HCT116 (cell line): ENCODE measurements around the gene BPIFA1. TPM values are rescaled to one million over a fixed set of nuclear protein-coding genes. Genes with fewer than 3 reads are reported as not detected.

Source experiments
- ATAC-seq: fragments of 200-7000 bp; cut with Tn5 transposase; 2 replicates; pipeline ENCODE4 v1.9.1; 2020; ENCODE audit warnings: mild to moderate bottlenecking, moderate library complexity
- BruUV-seq: library from RNA; stranded (reverse); fragments of 400-500 nt; replicated peaks from 2 replicates; lab custom pipeline; 2021; lab: Mats Ljungman, UMichigan
- CTCF ChIA-PET: fragments of 300-600 bp; sonication (Branson Sonifier 250); formaldehyde crosslinking; loops from one replicate; lab custom pipeline; 2021; ENCODE audit warnings: antibody characterized with exemption; lab: Charles Lee
- POLR2A ChIA-PET: fragments of 300-600, 350-600 bp; sonication (Branson Sonifier 250); formaldehyde crosslinking; loops from one replicate; lab custom pipeline; 2021; ENCODE audit warnings: antibody characterized with exemption; lab: Charles Lee
- RAD21 ChIA-PET, 2 experiments: fragments of 300-600 bp; sonication (Branson Sonifier 250); formaldehyde crosslinking; loops; one replicate each; lab custom pipeline; 2023; ENCODE audit warnings: low total read pairs in 2 of 2; ENCODE audit not compliant: uncharacterized antibody in 2 of 2, unreplicated experiment in 2 of 2, low non-redundant PET in 1 of 2; lab: Charles Lee
- DNase-seq: peaks from one replicate; pipeline ENCODE4 v3.0.0-alpha.2; 2010; ENCODE audit warnings: low read depth, low spot score
- H2AFZ ChIP-seq: fragments of 200-600 bp; shearing (Covaris generic), sonication (generic); 2 replicates; pipeline ENCODE4 v1.6.1; 2017; ENCODE audit warnings: low read depth, mixed run types, mixed read lengths, antibody characterized with exemption, low read length; ENCODE audit not compliant: poor library complexity, severe bottlenecking
- H3K27ac ChIP-seq: 2 replicates; pipeline ENCODE4 v1.5.1; 2012; ENCODE audit warnings: low read depth, low read length
- H3K27me3 ChIP-seq: fragments of 200-600 bp; sonication (generic); 2 replicates; pipeline ENCODE4 v1.6.1; 2016; ENCODE audit warnings: mixed run types, low read length, mixed read lengths; ENCODE audit not compliant: insufficient read depth
- H3K36me3 ChIP-seq, 2 experiments: fragments of 200-500 bp in 1 of 2; fragments of 200-600 bp in 1 of 2; sonication (Bioruptor generic) in 1 of 2; sonication (generic) in 1 of 2; 2 replicates each; pipeline versions ENCODE4 v1.5.1 to v1.6.1; 2014 to 2016; ENCODE audit warnings: low read length in 2 of 2, inconsistent platforms in 1 of 2, mixed read lengths in 1 of 2, mixed run types in 1 of 2; ENCODE audit not compliant: insufficient read depth in 2 of 2, control insufficient read depth in 1 of 2
- H3K4me1 ChIP-seq, 2 experiments: fragments of 200-600 bp in 1 of 2; sonication (generic) in 1 of 2; 2 replicates each; pipeline versions ENCODE4 v1.5.1 to v1.6.1; 2012 to 2017; ENCODE audit warnings: low read length in 2 of 2, inconsistent platforms in 1 of 2, mild to moderate bottlenecking in 1 of 2, mixed read lengths in 1 of 2, mixed run types in 1 of 2, moderate library complexity in 1 of 2; ENCODE audit not compliant: insufficient read depth in 2 of 2, control insufficient read depth in 1 of 2
- H3K4me2 ChIP-seq: fragments of 200-600 bp; sonication (generic); 2 replicates; pipeline ENCODE4 v1.6.1; 2017; ENCODE audit warnings: mixed run types, low read length, mixed read lengths
- H3K4me3 ChIP-seq, 2 experiments: fragments of 200-600 bp in 1 of 2; sonication (generic) in 1 of 2; replicated peaks in 1 of 2; 2 replicates each; pipeline ENCODE4 v1.5.1; 2011 to 2016; ENCODE audit warnings: low read length in 2 of 2, control low read depth in 1 of 2, low read depth in 1 of 2, mild to moderate bottlenecking in 1 of 2, mixed read lengths in 1 of 2, mixed run types in 1 of 2
- H3K79me2 ChIP-seq: fragments of 200-600 bp; sonication (generic); 2 replicates; pipeline ENCODE4 v1.6.1; 2017; ENCODE audit warnings: mild to moderate bottlenecking, mixed run types, low read length, moderate library complexity, mixed read lengths; ENCODE audit not compliant: insufficient read depth
- H3K9ac ChIP-seq: fragments of 200-600 bp; sonication (generic); 2 replicates; pipeline ENCODE4 v1.6.1; 2016; ENCODE audit warnings: low read length, mixed read lengths
- H3K9me2 ChIP-seq: fragments of 200-600 bp; sonication (generic), shearing (Covaris generic); 2 replicates; pipeline ENCODE4 v1.6.1; 2017; ENCODE audit warnings: mixed run types, mild to moderate bottlenecking, moderate library complexity; ENCODE audit not compliant: insufficient read depth
- H3K9me3 ChIP-seq, 2 experiments: fragments of 200-500 bp in 1 of 2; fragments of 200-600 bp in 1 of 2; sonication (Bioruptor generic) in 1 of 2; sonication (generic) in 1 of 2; 2 replicates each; pipeline ENCODE4 v1.6.1; 2014 to 2017; ENCODE audit warnings: low read length in 2 of 2, mixed read lengths in 2 of 2, inconsistent platforms in 1 of 2, low read depth in 1 of 2, mild to moderate bottlenecking in 1 of 2, mixed run types in 1 of 2, moderate library complexity in 1 of 2; ENCODE audit not compliant: control insufficient read depth in 1 of 2, insufficient read depth in 1 of 2
- H4K20me1 ChIP-seq: fragments of 200-600 bp; sonication (generic), shearing (Covaris generic); 2 replicates; pipeline ENCODE4 v1.6.1; 2017; ENCODE audit warnings: mixed run types, mild to moderate bottlenecking, moderate library complexity; ENCODE audit not compliant: insufficient read depth
- ATF3 ChIP-seq: IDR thresholded peaks from 2 replicates; pipeline ENCODE4 v1.6.1; 2012
- CBX3 ChIP-seq: IDR thresholded peaks from 2 replicates; pipeline ENCODE4 v1.6.1; 2012; ENCODE audit warnings: low read depth
- CEBPB ChIP-seq: IDR thresholded peaks from 2 replicates; pipeline ENCODE4 v1.6.1; 2012; ENCODE audit warnings: low read depth
- EGR1 ChIP-seq: IDR thresholded peaks from 2 replicates; pipeline ENCODE4 v1.6.1; 2012; ENCODE audit warnings: low read depth
- ELF1 ChIP-seq: IDR thresholded peaks from 2 replicates; pipeline ENCODE4 v1.6.1; 2012; ENCODE audit warnings: low read depth, borderline replicate concordance
- EZH2 ChIP-seq: fragments of 200-600 bp; sonication (generic); IDR thresholded peaks from 2 replicates; pipeline ENCODE4 v1.6.1; 2017; ENCODE audit warnings: antibody characterized with exemption, mixed run types
- EZH2phosphoT487 ChIP-seq: fragments of 200-600 bp; IDR thresholded peaks from 2 replicates; pipeline ENCODE4 v1.6.1; 2018; ENCODE audit warnings: antibody characterized with exemption, borderline replicate concordance
- FOSL1 ChIP-seq: IDR thresholded peaks from 2 replicates; pipeline ENCODE4 v1.6.1; 2012; ENCODE audit warnings: low read depth
- JUND ChIP-seq: IDR thresholded peaks from 2 replicates; pipeline ENCODE4 v1.6.1; 2012
- POLR2A ChIP-seq: IDR thresholded peaks from 2 replicates; pipeline ENCODE4 v1.7.0; 2011; ENCODE audit warnings: borderline replicate concordance; ENCODE audit not compliant: insufficient read depth, insufficient read length; ENCODE audit errors: extremely low read depth
- POLR2AphosphoS5 ChIP-seq: IDR thresholded peaks from 2 replicates; pipeline ENCODE4 v1.6.1; 2011; ENCODE audit warnings: mild to moderate bottlenecking, low read depth, low read length, moderate library complexity
- RAD21 ChIP-seq: IDR thresholded peaks from 2 replicates; pipeline ENCODE4 v1.6.1; 2012; ENCODE audit warnings: low read depth, mild to moderate bottlenecking
- SP1 ChIP-seq: IDR thresholded peaks from 2 replicates; pipeline ENCODE4 v1.6.1; 2012; ENCODE audit warnings: low read depth
- SRF ChIP-seq: IDR thresholded peaks from 2 replicates; pipeline ENCODE4 v1.6.1; 2012; ENCODE audit warnings: low read depth
- TCF7L2 ChIP-seq: IDR thresholded peaks from 2 replicates; pipeline ENCODE4 v1.7.0; 2011; ENCODE audit warnings: borderline replicate concordance, inconsistent platforms; ENCODE audit not compliant: insufficient read depth, insufficient read length; ENCODE audit errors: extremely low read depth
- YY1 ChIP-seq: IDR thresholded peaks from 2 replicates; pipeline ENCODE4 v1.6.1; 2011; ENCODE audit warnings: low read length, low read depth, moderate library complexity, mild to moderate bottlenecking; ENCODE audit not compliant: insufficient replicate concordance; ENCODE audit errors: extremely low read depth
- ZNF274 ChIP-seq: fragments of 200-500 bp; sonication (Bioruptor generic); IDR thresholded peaks from 2 replicates; pipeline ENCODE4 v1.6.1; 2014; ENCODE audit warnings: mild to moderate bottlenecking, low read depth, low read length, inconsistent platforms
- intact Hi-C: fragments of 100-400 bp; cut with micrococcal nuclease; formaldehyde crosslinking; loops from 2 replicates; pipeline ENCODE4 v1.10.0; 2022
- total RNA-seq: library from RNA; stranded (reverse); gene quantifications from one replicate; pipeline ENCODE4 v1.2.1, GENCODE V29; 2021; ENCODE audit not compliant: unreplicated experiment
- TF ChIP-seq, protein P1 (sequence below): IDR thresholded peaks from 2 replicates; pipeline ENCODE4 v1.6.1; 2012; ENCODE audit warnings: low read depth
- TF ChIP-seq, protein P2 (sequence below): IDR thresholded peaks from 2 replicates; pipeline ENCODE4 v1.6.1; 2012

Gene BPIFA1
- total RNA-seq, 1 experiment from 2014 or later, result not detected

- POLR2A ChIA-PET, result no interaction called here
- no peak for DNase-seq
- Histone ChIP-seq H3K4me1 (no peaks in the 10 kb centered on the region), H3K9me2 (no peaks in the 10 kb centered on the region), H3K79me2 (no peaks in the 10 kb centered on the region), H3K9me3 (no peaks in the 10 kb centered on the region), H3K4me2 (no peak overlapping the region), H3K27me3 (peaks cover 25% of the 10 kb centered on the region), H4K20me1 (no peaks in the 10 kb centered on the region), H3K27ac (no peak overlapping the region), H3K4me3 (no peak overlapping the region), H3K9ac (no peak overlapping the region), H2AFZ (no peak overlapping the region), H3K36me3 (no peaks in the 10 kb centered on the region)
- CTCF ChIA-PET, result no interaction called here
- TF ChIP-seq SRF, result no peak
- TF ChIP-seq SP1, result no peak
- TF ChIP-seq JUND, result no peak
- TF ChIP-seq, protein P1, sequence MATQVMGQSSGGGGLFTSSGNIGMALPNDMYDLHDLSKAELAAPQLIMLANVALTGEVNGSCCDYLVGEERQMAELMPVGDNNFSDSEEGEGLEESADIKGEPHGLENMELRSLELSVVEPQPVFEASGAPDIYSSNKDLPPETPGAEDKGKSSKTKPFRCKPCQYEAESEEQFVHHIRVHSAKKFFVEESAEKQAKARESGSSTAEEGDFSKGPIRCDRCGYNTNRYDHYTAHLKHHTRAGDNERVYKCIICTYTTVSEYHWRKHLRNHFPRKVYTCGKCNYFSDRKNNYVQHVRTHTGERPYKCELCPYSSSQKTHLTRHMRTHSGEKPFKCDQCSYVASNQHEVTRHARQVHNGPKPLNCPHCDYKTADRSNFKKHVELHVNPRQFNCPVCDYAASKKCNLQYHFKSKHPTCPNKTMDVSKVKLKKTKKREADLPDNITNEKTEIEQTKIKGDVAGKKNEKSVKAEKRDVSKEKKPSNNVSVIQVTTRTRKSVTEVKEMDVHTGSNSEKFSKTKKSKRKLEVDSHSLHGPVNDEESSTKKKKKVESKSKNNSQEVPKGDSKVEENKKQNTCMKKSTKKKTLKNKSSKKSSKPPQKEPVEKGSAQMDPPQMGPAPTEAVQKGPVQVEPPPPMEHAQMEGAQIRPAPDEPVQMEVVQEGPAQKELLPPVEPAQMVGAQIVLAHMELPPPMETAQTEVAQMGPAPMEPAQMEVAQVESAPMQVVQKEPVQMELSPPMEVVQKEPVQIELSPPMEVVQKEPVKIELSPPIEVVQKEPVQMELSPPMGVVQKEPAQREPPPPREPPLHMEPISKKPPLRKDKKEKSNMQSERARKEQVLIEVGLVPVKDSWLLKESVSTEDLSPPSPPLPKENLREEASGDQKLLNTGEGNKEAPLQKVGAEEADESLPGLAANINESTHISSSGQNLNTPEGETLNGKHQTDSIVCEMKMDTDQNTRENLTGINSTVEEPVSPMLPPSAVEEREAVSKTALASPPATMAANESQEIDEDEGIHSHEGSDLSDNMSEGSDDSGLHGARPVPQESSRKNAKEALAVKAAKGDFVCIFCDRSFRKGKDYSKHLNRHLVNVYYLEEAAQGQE, result no peak
- TF ChIP-seq EZH2, result no peak
- no peak for TF ChIP-seq EGR1
- no peak for TF ChIP-seq POLR2A
- TF ChIP-seq ATF3, result no peak
- no peak for TF ChIP-seq ZNF274
- TF ChIP-seq EZH2phosphoT487, result no peak
- no peak for TF ChIP-seq ELF1
- no peak for TF ChIP-seq POLR2AphosphoS5
- no peak for TF ChIP-seq TCF7L2
- TF ChIP-seq, protein P2, sequence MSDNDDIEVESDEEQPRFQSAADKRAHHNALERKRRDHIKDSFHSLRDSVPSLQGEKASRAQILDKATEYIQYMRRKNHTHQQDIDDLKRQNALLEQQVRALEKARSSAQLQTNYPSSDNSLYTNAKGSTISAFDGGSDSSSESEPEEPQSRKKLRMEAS, result no peak
- TF ChIP-seq CBX3, result no peak
- no peak for TF ChIP-seq CEBPB
- no peak for TF ChIP-seq FOSL1
- no peak for TF ChIP-seq RAD21
- no peak for TF ChIP-seq YY1
- RAD21 ChIA-PET, result no interaction called here
- no peak for ATAC-seq
- no TSS peak for BruUV-seq
- intact Hi-C loops, result no loop called here
Measured at GRCh38 chr20:33187491-33187890, 48.3 kb upstream of the BPIFA1 start.
